Kidney (tissue), 14 donors: ENCODE results near the gene KCNJ13. TPM values are rescaled to one million over a fixed set of nuclear protein-coding genes. Genes with fewer than 3 reads are reported as not detected.

Experiments
- DNase-seq, 5 donors: peaks; one replicate each; pipeline ENCODE4 v3.0.0-alpha.2; 2013 to 2020
- FAIRE-seq: peaks from 2 replicates; lab custom pipeline; 2012; peaks lifted over from hg19 to GRCh38; lab: Jason Lieb, UNC
- H3K27ac ChIP-seq, 2 donors: one replicate each; pipeline ENCODE4 v1.7.0; 2013; ENCODE audit warnings: low read depth in 2 of 2, low read length in 2 of 2, inconsistent platforms in 1 of 2
- H3K27me3 ChIP-seq: one replicate; pipeline ENCODE4 v1.7.1; 2013; ENCODE audit warnings: low read length, inconsistent platforms; ENCODE audit not compliant: control insufficient read depth, insufficient read depth
- H3K36me3 ChIP-seq, 3 donors: one replicate each; pipeline versions ENCODE4 v1.7.0 to v1.7.1; 2013; ENCODE audit warnings: low read length in 3 of 3, control low read depth in 1 of 3, inconsistent platforms in 1 of 3; ENCODE audit not compliant: insufficient read depth in 3 of 3, control insufficient read depth in 2 of 3
- H3K4me1 ChIP-seq, 3 donors: one replicate each; pipeline versions ENCODE4 v1.7.0 to v1.7.1; 2013; ENCODE audit warnings: low read length in 3 of 3, inconsistent platforms in 1 of 3, low read depth in 1 of 3; ENCODE audit not compliant: control insufficient read depth in 2 of 3, insufficient read depth in 2 of 3
- H3K4me3 ChIP-seq, 3 donors: one replicate each; pipeline versions ENCODE4 v1.7.0 to v1.8.1; 2013; ENCODE audit warnings: low read length in 3 of 3, control low read depth in 1 of 3, inconsistent platforms in 1 of 3
- H3K9ac ChIP-seq, 3 donors: one replicate each; pipeline versions ENCODE4 v1.7.0 to v1.7.1; 2013; ENCODE audit warnings: low read length in 3 of 3, control low read depth in 1 of 3, inconsistent platforms in 1 of 3
- H3K9me3 ChIP-seq, 3 donors: one replicate each; pipeline versions ENCODE4 v1.7.0 to v1.7.1; 2013; ENCODE audit warnings: low read length in 3 of 3, control low read depth in 1 of 3, inconsistent platforms in 1 of 3; ENCODE audit not compliant: control insufficient read depth in 2 of 3, insufficient read depth in 1 of 3
- CTCF ChIP-seq: IDR thresholded peaks from 3 replicates; pipeline ENCODE4 v1.5.1; 2012; ENCODE audit warnings: mild to moderate bottlenecking, moderate library complexity, borderline replicate concordance; ENCODE audit not compliant: insufficient read depth; ENCODE audit errors: extremely low read depth
- intact Hi-C: fragments of 100-400 bp; cut with DNase I; formaldehyde crosslinking; loops from one replicate; pipeline ENCODE4 v1.11.1; 2022
- polyA plus RNA-seq: library from polyadenylated mRNA; stranded (reverse); fragments of 350-450 nt; fragmentation: Illumina TruSeq; extraction: RNeasy Lipid Tissue Mini Kit (QIAGEN cat#74804); gene quantifications from one replicate; pipeline ENCODE4 v1.2.3, GENCODE V29; 2014; ENCODE audit warnings: low read depth, low replicate concordance; ENCODE audit not compliant: insufficient read depth
- total RNA-seq: library from RNA; stranded (reverse); fragmentation: NEBNext Ultra II Directional; extraction: Animal tissue kit (Norgen Biotek cat#: 25700); gene quantifications from one replicate; pipeline ENCODE4 v1.2.1, GENCODE V29; 2021
- donor health status: control.
- donor health status: control.
- donor health status: control.
- donor health status: control.
- donor health status: control.
- donor health status: DM: yes; HTN: yes; CAD: no.
- donor health status: Normal renal cell carcinoma (clear cell type).

KCNJ13 gene
- total and polyA plus RNA-seq, 2 donors from 2014 or later, result 2.0 TPM; not detected in 1

- Histone ChIP-seq H3K36me3 (peaks cover 0 to 4% (median 3%) of the 10 kb centered on the region in 3 donors), H3K27ac (no peak overlapping the region), H3K4me1 (peaks cover 0 to 34% (median 7%) of the 10 kb centered on the region in 3 donors), H3K4me3 (no peak overlapping the region), H3K9ac (no peak overlapping the region), H3K27me3 (no peaks in the 10 kb centered on the region), H3K9me3 (no peaks in the 10 kb centered on the region)
- DNase-seq, result no peak
- FAIRE-seq, result no peak
- intact Hi-C loops, result no loop called here
- no peak for TF ChIP-seq CTCF
Observed at GRCh38 chr2:232772531-232772930, 3.8 kb downstream of the KCNJ13 start.

- no peak for TF ChIP-seq CTCF
- H3K4me3 ChIP-seq, result no peak overlapping the region
- peaks cover 0 to 30% (median 7%) of the 10 kb centered on the region in 3 donors for H3K4me1 ChIP-seq
- no peak overlapping the region for H3K27ac ChIP-seq
- H3K9me3 ChIP-seq, result no peaks in the 10 kb centered on the region
- H3K27me3 ChIP-seq, result no peaks in the 10 kb centered on the region
- H3K36me3 ChIP-seq, result peaks cover 0 to 4% (median 3%) of the 10 kb centered on the region in 3 donors
- no peak for DNase-seq
- intact Hi-C loops, result no loop called here
- FAIRE-seq, result no peak
- no peak overlapping the region for H3K9ac ChIP-seq
Observed at GRCh38 chr2:232771870-232772269, 4.5 kb downstream of the KCNJ13 start.

- Histone ChIP-seq H3K27me3 (no peaks in the 10 kb centered on the region), H3K4me3 (no peak overlapping the region), H3K27ac (no peak overlapping the region), H3K9me3 (no peaks in the 10 kb centered on the region), H3K4me1 (peaks cover 0 to 22% (median 7%) of the 10 kb centered on the region in 3 donors), H3K9ac (no peak overlapping the region), H3K36me3 (peaks cover 3 to 12% (median 4%) of the 10 kb centered on the region in 3 donors)
- intact Hi-C loops, result no loop called here
- no peak for FAIRE-seq
- no peak for DNase-seq
- TF ChIP-seq CTCF, result no peak
Observed at GRCh38 chr2:232770207-232770606, 6.2 kb downstream of the KCNJ13 start.

GRCh38 chr2:232767866-232768265 lies 8.5 kb downstream of the KCNJ13 start:
- FAIRE-seq, result no peak
- Histone ChIP-seq H3K27ac (no peak overlapping the region), H3K4me3 (no peak overlapping the region), H3K27me3 (no peaks in the 10 kb centered on the region), H3K9me3 (no peaks in the 10 kb centered on the region), H3K9ac (no peak overlapping the region), H3K36me3 (peaks cover 4 to 25% (median 10%) of the 10 kb centered on the region in 3 donors), H3K4me1 (peaks cover 0 to 22% (median 7%) of the 10 kb centered on the region in 3 donors)
- intact Hi-C loops, result no loop called here
- DNase-seq, result no peak
- no peak for TF ChIP-seq CTCF
